CD4-positive, alpha-beta T cell treated with Interferon gamma for 1 hour (primary cell): ENCODE data around the gene MMP13.
"Not testable (repeated sequence)": the region's sequence is repeated elsewhere in the genome, so short reads cannot be mapped to it uniquely, and the experiment has no call there.

Source experiments
- DNase-seq: peaks from one replicate; pipeline ENCODE4 v3.0.0-alpha.2; 2020

The MMP13 gene

DNA sequence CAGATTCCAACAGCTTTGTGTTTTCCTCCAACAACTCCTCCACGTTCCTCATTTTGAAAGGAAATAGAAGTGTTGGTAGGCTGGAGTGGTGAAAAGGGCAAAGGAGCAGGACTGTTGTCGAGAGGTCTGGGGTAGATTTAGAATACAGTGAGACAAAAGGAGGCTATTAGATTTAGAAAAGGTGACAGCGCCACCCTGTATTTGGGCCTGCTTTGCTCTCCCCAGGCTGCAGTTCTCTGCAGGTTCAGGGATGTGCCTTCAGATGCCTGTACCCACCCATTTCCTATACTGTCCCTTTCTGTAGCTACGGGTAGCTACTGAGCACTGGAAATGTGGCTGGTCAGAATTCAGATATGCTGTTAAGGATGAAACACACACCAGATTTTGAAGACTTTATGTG, 20.8 kb downstream of the MMP13 start:
- no peak for DNase-seq

- DNase-seq, result no peak
Measured at GRCh38 chr11:102933627-102934026, 21.9 kb downstream of the MMP13 start.

GRCh38 chr11:102932678-102933077, 22.9 kb downstream of the MMP13 start:
- no peak for DNase-seq

DNA sequence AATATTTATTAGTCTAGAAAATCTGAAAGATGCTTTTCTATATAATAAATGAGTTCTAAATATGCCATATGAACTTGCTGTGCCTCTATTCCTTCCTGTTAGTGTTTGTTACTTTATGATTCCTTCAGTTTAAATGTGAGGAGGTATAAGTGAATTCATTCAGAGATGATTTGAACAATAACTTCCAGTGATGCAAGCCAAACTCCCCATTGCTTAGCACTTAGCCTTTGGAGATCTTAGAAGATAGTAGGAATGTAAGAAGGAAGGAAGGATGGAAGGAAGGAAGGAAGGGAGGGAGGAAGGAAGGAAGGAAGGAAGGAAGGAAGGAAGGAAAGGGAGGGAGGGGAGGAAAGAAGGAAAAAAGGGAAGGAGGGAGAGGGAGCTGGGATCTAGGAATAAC, 25.1 kb downstream of the MMP13 start:
- DNase-seq, result no peak

GRCh38 chr11:102929972-102930371, 25.6 kb downstream of the MMP13 start:
- DNase-seq, result no peak

DNA sequence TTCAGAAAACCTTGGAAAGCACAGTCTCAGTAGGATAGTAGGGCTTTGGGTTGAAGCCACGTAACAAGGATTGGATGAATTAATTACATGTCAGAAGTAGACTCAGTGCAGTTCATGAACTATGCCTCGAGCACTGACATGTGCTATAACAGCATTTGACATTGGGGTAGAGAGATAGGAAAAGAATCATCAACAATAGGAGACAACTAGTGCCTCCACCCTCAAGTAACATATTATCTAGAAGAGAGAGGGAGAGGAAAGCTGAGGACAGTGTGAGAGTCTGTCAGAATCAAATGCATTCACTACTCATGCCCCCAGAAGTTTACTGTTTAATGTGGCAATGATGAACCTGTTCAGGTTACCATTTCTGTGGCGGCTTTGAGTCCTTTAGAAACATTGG, 26.4 kb downstream of the MMP13 start:
- DNase-seq, result no peak

GRCh38 chr11:102928247-102928646, 27.3 kb downstream of the MMP13 start:
- DNase-seq, result no peak

DNA sequence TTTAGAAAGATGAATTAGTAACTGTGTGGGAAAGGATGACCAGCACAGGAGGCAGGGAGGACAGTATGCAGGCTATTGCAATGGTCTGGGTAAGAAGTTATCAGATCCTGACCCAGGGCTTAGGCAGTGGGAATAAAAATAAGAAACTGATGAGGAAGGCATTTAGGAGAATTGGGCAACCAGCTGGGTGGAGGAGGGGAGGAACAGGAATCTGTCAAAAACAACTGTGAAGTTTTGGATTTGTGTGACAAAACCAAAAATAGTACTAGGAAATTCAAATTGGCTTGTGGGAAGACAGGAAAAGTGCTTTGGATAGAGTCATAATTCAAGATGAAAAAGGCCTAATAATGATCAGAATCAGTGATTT, 27.9 kb downstream of the MMP13 start:
- no peak for DNase-seq

DNA sequence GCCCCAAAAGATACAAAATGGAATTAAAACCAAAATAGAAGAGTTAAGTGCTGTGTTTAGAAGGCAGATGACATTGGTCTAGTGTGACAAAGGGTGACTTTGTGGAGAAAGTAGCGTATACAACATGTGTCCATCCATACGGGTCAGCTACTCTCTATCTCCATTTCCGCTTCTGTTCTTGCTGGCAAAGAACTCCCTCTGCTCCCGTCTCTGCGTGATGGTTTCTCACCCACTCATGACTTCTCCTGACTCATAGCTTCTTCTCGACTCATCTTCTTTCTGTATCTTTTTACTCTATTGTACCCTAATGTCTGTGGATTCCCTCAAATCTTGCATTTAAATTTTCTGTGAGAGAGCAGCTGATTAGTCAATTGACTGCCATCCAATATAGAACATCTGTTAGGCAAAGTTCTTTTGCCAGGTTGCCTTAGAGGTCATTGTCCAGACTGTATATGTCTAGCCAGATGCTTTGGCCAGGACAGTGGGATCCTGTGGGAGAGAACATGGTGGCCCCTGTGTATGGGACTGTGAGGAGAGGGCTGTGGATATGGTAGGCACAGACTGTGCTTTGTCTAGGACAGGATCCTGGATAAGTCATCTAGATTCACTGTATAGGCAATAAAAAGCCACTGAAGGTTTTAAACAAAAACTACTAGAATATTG, 28.4 kb downstream of the MMP13 start:
- no peak for DNase-seq

GRCh38 chr11:102926517-102926916, 29.0 kb downstream of the MMP13 start:
- DNase-seq, result no peak

- DNase-seq, result no peak
Measured at GRCh38 chr11:102925988-102926387, 29.5 kb downstream of the MMP13 start.

- no peak for DNase-seq
Measured at GRCh38 chr11:102924851-102925380, 30.6 kb downstream of the MMP13 start.

DNA sequence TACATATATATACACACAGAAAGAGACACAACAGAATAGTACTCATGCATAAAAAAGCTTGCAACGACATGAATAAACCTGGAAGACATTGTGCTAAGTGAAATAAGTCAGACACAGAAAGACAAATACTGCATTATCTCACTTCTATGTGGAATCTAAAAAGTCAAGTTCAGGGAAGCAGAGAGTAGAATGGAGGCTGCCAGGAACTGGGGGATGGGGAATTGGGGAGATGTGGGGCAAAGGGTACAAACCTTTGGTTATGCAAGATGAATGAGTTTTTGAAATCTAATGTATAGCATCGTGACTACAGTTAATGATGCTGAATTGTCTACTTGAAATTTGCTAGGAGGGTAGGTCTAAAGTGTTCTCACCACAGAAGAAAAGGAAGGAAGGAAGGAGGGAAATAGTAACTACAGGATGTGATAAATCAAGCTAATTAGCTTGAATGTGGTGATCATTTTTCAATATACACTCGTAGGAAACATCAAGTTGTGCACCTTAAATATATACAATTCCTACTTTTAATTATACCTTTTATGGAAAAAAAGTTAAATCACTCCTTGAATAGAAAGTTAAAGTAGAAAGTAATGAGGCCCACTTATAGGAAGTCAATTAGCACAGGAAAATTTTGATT, 33.8 kb downstream of the MMP13 start:
- DNase-seq, result no peak

DNA sequence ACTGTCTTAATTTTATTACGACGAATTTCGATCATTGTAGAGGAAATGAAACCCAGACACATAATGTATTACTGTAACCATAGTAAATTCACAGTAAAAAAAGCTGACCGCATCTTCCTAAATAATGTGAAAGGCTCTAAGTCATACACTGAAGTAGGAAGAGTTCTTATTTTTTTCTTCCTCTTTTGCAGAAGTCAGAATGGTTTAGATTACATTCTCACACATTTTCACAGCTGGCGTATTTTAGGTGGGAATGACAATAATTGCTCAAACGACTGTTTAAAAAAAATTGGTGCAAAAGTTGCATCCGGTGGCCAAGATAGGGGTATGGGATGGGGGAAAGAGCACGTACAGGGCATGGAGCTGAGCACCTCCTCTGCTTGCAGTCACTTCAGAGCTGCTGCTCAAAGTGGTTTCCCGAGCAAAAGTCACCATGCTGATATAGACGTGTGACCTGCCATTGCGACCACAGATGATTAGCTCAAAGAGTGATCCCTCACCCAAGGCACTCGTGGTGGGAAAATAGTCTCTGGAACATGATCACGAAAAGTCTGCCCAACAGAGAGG, 35.3 kb downstream of the MMP13 start:
- DNase-seq, result no peak

GRCh38 chr11:102915044-102915375, 40.5 kb downstream of the MMP13 start:
- no peak for DNase-seq

- no peak for DNase-seq
Measured at GRCh38 chr11:102914238-102915043, 41.1 kb downstream of the MMP13 start.

GRCh38 chr11:102912482-102912830, 43.1 kb downstream of the MMP13 start:
- DNase-seq, result no peak

GRCh38 chr11:102911758-102912481, 43.6 kb downstream of the MMP13 start:
- DNase-seq, result no peak

GRCh38 chr11:102905848-102906247, 49.7 kb downstream of the MMP13 start:
- not testable (repeated sequence) for DNase-seq

DNA sequence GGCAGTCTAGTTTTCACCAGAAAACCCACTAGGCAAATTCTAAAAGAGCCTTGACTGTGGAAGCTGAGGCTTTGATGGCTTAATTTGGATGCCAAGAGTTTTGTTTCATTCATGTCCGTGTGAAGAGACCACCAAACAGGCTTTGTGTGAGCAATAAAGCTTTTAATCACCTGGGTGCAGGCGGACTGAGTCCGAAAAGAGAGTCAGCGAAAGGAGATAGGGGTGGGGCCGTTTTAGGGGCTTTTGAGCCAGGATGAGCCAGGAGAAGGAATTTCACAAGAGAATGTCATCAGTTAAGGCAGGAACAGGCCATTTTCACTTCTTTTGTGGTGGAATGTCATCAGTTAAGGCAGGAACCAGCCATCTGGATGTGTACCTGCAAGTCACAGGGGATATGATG, 51.6 kb downstream of the MMP13 start:
- DNase-seq, result not testable (repeated sequence)

GRCh38 chr11:102900346-102900745, 55.2 kb downstream of the MMP13 start:
- DNase-seq, result no peak
